Stomach (tissue), 4 donors: ENCODE results near the gene SETD1B.

Experiments
- EP300 ChIP-seq: sonication (generic); formaldehyde crosslinking; IDR thresholded peaks from one replicate; pipeline ENCODE4 v1.6.1; 2017; ENCODE audit warnings: antibody characterized with exemption
- POLR2A ChIP-seq, 4 donors: fragments of 450-650 bp; IDR thresholded peaks; one replicate each; pipeline ENCODE4 v1.6.1; 2016; ENCODE audit warnings: antibody characterized with exemption in 4 of 4, control low read depth in 2 of 4, mild to moderate bottlenecking in 1 of 4, moderate library complexity in 1 of 4
- POLR2AphosphoS5 ChIP-seq, 3 donors: sonication (generic); formaldehyde crosslinking; IDR thresholded peaks; one replicate each; pipeline ENCODE4 v1.6.1; 2016; ENCODE audit warnings: antibody characterized with exemption in 3 of 3
- TF ChIP-seq, protein P1 (sequence below), 7 experiments: fragments of 450-650 bp in 4 of 7; fragments of 200-600 bp in 3 of 7; sonication (generic) in 3 of 7; IDR thresholded peaks; one replicate each; pipeline ENCODE4 v1.5.1; 2016 to 2019; ENCODE audit warnings: antibody characterized with exemption in 7 of 7, control low read depth in 2 of 7, mild to moderate bottlenecking in 1 of 7

DNA sequence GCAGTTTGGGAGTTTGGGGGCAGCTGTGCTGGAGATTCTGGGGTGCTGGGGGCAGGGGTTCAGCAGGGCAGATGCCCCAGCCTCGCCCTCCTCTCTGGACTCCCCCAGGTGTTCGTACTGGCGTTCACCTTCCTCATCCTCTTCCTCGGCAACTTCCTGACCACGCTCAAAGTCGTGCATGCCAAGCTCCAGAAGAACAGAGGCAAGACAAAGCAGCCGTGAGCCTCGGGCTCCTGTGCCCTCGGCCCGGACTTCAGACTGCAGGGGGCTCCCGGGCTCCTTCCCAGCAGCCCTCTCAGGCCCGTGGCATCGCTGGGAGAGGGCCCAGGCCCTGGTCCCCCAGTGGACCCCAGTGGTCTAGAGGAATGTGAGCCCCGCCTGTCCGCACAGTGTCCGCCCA, 28.3 kb upstream of the SETD1B start:
- TF ChIP-seq, protein P1, sequence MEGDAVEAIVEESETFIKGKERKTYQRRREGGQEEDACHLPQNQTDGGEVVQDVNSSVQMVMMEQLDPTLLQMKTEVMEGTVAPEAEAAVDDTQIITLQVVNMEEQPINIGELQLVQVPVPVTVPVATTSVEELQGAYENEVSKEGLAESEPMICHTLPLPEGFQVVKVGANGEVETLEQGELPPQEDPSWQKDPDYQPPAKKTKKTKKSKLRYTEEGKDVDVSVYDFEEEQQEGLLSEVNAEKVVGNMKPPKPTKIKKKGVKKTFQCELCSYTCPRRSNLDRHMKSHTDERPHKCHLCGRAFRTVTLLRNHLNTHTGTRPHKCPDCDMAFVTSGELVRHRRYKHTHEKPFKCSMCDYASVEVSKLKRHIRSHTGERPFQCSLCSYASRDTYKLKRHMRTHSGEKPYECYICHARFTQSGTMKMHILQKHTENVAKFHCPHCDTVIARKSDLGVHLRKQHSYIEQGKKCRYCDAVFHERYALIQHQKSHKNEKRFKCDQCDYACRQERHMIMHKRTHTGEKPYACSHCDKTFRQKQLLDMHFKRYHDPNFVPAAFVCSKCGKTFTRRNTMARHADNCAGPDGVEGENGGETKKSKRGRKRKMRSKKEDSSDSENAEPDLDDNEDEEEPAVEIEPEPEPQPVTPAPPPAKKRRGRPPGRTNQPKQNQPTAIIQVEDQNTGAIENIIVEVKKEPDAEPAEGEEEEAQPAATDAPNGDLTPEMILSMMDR (IDR thresholded peaks at IDR 0.05), result no peak
- TF ChIP-seq POLR2AphosphoS5 (IDR thresholded peaks at IDR 0.05) (no peak), POLR2A (IDR thresholded peaks at IDR 0.05) (no peak), EP300 (no peak)
